Kidney glomerular epithelial cell (primary cell): ENCODE results near the gene NF1.
"Not testable (repeated sequence)": the region's sequence is repeated elsewhere in the genome, so short reads cannot be mapped to it uniquely, and the experiment has no call there.

Source experiments
- DNase-seq: peaks from one replicate; lab custom pipeline; 2025; lab: John Stamatoyannopoulos, UW

NF1 gene

DNA sequence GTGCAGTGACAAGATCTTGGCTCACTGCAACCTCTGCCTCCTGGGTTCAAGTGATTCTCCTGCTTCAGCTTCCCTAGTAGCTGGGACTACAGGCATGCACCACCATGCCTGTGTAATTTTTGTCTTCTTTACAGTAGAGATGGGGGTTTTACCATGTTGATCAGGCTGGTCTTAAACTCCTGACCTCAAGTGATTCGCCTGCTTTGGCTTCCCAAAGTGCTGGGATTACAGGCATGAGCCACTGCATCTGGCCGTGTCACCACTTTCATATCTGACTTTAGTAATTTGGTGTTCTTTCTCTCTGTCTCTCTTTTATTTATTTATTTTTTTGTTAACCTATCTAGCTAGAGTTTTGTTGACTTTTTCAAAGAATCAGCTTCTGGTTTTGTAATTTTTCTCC, 103.9 kb downstream of the NF1 start:
- DNase-seq = not testable (repeated sequence)

DNA sequence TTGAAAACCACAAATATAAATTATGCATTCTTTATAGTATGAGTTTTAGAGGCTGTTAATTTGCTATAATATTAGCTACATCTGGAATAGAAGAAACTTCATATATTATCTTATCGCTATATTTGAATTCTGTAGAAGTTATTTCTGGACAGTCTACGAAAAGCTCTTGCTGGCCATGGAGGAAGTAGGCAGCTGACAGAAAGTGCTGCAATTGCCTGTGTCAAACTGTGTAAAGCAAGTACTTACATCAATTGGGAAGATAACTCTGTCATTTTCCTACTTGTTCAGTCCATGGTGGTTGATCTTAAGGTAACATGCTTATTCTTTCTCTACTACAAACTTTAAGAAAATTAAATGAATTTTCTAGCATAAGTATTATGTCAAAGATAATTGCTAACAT, 105.5 kb downstream of the NF1 start:
- DNase-seq = no peak

DNA sequence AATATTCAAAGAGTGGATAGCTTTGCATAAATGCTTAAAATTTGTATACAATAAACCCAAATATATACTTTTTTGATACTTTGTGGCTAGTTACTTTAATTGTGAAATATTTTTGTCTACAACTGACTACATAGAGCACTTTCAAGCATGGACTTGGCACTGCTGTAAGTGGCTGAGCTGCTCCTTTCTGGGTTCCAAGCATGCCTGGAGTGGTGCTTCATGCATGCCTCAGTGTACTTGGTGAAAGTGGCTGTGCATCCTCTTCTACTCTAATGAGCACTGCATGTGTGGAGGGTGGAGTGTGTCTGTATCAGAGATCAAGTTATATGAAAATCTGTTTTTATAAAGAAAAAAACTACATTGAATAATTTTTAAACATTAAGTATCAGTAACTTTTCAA, 108.2 kb downstream of the NF1 start:
- DNase-seq = no peak

DNA sequence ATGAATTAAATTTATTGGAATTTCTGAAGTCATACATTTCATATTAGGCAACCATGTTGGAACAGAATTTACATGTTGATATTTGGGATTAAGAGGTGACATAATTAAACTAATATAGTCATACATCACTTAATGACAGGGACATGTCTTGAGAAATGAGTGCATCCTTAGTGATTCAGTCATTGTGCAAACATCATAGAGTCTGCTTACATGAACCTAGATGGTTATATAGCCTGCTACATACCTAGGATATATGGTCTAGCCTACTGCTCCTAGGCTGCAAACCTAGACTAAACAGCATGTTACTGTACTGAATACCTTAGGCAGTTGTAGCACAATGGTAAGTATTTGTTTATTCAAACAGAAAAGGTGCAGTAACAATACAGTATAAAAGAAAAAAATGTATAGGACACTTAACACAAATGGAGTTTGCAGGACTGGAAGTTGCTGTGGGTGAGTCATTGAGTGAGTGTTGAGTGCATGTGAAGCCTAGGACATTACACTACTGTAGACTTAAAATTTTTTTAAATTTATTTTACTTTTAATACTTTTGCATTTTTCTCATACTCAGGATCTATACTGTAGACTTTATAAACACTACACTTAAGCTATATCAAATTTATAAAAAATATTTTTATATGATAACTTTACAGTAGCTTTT, 116.7 kb downstream of the NF1 start:
- no peak for DNase-seq

DNA sequence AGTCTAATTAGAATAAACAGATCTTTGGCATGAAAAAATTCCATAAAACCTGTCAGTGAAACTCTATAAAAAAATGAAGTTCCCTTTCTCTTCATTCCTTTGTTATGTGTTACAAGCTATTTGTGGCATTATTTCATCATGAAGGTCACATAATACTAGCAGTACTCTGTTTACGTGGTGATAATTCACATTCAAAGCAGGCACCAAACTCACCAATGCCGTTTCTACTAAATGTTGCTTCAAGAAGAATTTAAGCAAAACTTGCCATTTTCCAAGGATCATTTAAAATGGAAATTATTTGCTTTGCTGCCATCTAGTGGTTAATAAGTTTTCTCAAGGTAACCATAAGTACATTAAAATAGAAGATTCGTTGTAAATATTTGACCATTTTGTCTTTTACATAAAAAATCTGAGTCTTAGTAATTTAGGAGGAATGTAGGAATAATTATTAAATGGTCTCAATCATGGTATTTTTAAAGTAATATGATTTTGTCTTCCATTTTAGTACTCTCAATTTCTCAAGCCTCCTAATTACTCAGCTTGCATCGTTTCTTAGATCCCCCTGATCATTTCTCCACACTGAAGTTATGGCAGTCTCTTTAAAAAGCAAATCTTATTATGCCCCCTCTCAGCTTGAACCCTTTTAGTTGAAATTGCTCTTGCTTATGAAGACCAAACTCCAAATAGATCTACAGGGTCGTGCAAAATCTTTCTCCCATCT, 121.4 kb downstream of the NF1 start:
- DNase-seq = peak; percentile 36

DNA sequence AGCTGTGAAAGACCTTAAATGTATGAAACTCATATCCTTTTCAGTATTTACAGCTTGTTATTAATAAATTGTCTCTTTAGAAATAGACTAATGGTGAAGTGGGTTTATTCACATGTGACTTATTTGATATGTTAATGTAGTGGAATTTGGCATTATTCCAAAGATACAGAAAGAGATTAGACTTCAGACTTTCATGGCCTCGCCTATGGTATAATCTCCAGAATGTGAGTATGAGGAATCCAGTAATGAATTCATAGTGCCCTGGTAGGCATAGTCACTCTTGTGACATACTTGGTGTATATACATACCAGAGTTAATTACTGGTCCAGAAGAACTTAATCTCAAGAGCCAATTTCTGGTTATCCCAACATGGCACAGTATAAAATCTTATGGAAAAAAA, 129.6 kb downstream of the NF1 start:
- no peak for DNase-seq

DNA sequence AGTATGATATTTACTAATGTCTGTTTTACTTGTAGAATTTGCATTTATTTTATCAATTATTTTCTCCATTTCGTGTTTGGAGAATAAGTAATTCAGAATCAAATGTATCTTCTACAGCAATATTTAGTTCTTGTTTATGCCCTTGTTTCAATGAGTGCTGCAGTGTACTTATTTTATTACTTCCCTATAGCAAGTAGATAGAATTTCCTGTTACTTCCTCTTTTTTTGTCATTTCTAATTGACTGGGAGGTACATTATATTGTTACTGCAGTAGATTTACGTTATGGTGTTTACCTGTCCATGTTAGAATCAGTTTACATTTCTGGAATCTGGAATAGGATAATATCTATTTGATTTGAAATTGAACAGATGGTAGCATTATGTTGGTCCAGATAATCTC, 131.1 kb downstream of the NF1 start:
- DNase-seq = no peak

DNA sequence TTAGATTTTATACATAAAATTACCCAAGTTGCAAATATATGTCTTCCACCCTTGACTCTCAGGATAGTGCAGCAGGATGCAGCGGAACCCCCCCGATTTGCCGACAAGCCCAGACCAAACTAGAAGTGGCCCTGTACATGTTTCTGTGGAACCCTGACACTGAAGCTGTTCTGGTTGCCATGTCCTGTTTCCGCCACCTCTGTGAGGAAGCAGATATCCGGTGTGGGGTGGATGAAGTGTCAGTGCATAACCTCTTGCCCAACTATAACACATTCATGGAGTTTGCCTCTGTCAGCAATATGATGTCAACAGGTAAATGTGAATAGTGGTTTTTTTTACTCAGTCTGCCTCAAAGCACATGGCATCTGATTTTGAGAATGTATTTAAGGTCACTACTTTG, 131.6 kb downstream of the NF1 start:
- no peak for DNase-seq

DNA sequence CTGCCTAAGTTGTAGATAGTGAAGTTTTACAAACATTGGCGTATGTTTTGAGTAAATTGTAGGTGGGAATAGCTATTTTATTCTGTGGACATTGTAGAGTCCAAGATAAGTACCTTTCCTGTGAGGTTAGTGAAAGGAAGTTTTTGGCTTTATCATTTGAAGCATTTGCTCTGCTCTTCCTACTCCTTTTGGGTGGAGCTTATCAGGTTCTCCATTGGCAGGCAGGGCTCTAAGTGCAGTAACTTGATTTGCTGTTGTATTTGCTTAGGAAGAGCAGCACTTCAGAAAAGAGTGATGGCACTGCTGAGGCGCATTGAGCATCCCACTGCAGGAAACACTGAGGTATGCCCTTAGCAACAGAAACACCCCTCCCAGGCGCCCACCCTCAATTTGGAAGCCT, 132.2 kb downstream of the NF1 start:
- DNase-seq = no peak

DNA sequence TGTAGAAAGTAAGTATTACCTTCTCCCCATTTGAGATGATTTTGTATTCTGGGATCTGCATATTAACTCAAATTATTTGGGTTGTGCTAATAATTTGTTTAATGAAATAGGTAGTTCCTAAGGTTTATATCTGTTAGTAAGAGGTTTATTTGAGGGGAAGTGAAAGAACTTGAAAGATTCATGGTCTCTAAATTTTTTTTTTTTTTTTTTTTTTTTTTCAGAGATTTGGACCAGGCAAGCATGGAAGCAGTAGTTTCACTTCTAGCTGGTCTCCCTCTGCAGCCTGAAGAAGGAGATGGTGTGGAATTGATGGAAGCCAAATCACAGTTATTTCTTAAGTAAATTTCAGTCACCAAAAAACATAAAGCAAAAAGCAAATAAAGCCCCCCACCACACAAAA, 137.1 kb downstream of the NF1 start:
- DNase-seq = no peak

DNA sequence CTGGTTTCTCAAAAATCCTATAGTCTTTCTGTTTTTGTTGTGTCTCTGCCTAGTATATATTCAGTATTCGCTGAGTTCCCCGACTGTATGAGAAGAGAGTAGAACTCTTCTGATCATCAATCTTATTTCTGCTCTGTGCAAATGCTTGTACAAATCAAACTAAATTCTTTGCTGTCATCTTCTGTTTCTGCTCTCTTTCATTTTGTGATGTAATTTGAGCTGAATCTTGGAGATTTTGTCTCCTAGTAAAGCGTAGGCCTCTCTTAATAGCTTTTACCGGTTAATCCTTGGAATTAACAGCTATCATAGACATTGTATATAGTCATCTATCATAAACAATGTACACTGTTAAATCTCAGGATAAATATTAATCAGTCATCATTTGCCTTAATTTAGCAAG, 140.3 kb downstream of the NF1 start:
- no peak for DNase-seq

DNA sequence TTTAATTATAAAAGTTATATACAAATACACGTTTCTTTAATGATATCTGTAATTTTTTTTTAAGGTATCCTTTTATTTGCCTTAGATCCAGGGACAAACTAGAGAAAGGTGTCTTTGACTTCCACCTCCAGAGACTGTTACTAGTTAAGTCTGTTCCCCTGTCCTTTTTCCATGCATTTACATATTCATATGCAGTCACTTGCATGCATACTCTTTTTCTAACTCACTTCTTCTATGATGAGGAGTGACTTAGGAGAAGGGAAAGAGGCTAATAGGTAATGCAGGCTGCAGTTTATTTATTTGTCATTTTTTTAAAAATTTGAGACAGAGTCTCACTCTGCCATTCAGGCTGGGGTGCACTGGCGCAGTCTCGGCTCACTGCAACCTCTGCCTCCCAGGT, 141.4 kb downstream of the NF1 start:
- DNase-seq = no peak

DNA sequence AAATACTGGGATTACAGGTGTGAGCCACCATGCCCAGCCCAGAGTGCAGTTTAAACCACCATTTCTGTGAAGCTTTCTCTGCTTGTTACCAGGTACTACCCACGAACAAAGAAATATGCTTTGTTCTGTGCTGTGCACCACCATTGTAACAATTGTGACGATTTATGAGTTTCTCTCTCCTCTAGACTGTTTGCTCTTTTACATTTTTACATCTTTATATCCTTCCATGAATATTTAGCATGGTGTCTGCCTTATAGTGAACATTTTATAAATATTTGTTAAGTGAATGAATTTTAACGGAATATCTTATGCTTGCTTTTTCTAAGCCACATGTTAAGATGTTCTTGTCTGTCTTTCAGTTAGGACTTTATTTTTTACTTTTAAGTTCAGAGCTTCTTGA, 141.9 kb downstream of the NF1 start:
- no peak for DNase-seq

DNA sequence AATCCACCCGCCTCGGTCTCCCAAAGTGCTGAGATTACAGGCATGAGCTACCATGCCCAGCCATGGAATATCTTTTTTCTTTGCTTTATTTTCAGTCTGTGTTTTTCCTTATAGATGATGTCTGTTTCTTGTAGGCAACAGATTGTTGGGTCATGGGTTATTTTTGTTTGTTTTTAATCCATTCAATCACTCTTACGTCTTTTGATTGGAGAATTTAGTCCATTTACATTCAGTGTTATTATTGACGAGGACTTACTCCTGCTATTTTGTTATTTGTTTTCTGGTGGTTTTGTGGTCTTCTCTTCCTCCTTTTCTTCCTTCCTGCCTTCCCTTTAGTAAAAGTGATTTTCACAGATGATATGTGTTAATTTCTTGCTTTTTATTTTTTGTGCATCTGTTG, 146.3 kb downstream of the NF1 start:
- DNase-seq = no peak

DNA sequence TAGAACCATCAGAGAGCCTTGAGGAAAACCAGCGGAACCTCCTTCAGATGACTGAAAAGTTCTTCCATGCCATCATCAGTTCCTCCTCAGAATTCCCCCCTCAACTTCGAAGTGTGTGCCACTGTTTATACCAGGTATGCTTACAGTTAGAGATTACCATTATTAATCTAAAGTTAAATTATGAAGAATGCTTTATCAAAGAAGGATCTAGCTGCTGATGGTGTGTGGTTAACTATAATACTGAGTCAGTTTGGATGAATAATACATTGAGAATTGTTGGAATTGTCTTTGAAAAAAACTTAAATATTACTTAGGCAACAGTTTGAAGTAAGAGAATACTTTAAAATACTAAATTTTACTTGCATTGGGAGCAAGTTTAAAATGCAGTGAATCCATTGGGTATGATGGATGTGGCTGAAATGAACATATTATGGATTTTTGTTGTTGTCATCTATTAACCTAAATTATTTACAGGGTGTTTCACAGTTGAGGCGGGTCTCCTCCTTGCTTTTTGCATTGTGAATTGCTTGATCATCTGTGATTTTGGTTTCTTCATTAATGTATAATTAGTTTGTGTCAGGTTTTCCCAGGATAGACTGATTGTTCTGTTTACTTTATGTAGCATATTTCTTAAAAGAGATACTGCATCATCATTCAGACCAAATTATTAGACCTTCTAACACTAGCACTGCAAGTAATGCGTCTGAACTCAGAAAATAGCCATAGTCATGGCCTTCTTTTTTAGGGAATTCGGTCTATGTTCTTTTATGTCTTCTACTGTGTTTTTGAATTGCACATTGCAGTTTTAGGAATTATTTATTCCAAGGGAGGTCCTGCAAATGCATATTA, 154.4 kb downstream of the NF1 start:
- DNase-seq = peak; percentile 84

DNA sequence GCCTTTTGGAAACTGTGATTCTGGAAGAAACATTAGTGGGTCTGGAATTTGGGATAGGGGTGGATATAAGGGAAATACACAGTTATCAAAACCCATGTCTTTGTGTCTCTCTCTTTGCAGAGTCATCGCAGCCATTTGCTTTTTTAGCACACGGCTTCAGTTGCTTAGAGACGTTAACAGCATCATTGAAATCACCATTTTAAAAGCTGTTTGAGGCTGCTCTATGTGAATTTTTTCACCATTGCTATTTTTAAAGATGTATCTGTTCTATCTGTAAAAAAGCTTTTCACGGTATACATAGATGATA, 155.0 kb downstream of the NF1 start:
- DNase-seq = no peak

DNA sequence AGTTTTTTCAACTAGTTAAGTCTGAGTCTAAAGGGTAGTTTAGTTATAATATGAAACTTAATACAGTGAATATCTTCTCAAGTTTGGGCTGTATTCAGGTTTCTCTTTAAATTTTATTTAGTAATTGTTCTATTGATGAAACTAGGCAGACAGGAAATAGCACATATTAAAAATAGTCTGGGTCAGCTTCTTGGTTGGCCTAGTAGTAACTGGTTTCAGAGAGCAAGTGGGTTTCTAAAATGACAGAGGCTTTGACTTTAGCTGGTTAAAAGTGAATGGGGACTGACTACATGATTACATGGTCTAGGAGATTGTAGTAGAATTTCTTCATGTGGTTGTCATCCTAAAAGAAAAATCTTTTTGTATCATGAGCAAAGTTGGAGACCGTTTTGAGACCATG, 155.5 kb downstream of the NF1 start:
- no peak for DNase-seq

DNA sequence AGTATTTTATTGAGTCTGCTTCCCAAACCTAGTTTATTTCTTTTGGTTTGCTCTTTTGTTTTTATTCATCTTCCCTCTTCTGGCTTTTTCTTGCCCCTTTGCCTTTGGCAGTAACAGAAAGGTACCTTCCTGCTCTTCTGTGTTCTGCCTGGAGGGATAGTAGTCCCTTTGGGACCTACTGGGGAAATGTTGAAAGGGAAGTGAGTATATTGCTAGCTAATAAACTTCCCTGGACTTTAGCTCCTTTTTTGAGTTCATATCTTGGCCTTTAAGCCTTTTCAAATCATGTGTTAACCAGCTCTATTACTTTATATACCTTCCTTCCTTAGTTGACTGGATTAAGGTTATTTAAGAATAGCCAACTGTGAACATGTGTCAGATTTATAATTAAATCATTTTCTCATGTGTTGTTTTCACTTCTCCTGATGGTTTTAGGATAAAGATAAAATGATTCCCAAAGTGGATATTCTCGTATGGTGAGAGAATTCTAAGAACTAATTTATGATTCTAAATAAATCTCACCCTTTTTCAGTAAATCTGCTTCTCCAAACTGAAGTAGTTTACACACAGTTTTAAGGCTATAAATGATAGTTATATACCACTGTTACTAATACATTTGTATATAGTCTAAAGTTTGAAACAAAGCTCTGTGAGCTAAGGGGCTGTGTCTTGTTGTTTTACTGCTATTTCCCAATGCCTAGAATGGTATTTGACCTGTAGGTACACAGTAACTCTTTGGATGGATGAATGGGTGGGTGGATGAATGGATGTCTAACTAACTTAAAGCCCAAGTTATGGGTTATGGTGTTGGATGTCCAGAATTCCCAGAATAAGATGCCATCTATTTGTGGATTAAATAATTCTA, 156.6 kb downstream of the NF1 start:
- no peak for DNase-seq

DNA sequence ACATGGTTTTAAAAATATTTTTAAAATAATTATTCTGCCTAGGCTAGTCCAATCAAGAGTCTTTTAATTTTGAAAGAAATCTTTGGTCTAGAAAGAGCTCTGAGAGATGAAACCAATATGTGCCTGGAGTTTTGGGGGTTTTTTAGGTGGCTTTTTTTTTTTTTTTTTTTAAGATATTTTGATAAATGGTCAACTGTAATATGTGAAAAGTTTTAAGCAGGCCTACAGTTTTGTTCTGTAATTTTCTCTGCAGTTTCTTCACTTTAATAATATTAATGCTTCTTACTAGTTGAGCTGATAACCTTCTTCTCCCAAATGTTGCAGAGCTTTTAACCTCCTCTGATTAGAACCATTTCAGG, 157.2 kb downstream of the NF1 start:
- DNase-seq = no peak

DNA sequence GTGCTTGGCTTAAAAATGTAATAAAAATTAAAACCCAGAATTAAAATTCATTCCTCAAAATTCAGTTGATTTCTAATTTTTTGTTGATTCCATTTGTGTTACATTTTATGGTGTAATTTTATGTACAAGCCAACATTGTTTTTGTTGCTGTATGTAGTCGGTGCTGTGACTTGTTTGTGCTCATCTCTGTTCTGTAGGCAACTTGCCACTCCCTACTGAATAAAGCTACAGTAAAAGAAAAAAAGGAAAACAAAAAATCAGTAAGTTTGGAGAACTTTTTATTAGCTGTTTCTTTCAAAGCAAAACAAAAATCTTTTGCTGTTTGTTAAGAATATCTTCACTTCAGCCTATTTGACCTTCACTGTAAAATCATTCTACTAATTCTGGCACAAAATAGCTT, 158.0 kb downstream of the NF1 start:
- no peak for DNase-seq

DNA sequence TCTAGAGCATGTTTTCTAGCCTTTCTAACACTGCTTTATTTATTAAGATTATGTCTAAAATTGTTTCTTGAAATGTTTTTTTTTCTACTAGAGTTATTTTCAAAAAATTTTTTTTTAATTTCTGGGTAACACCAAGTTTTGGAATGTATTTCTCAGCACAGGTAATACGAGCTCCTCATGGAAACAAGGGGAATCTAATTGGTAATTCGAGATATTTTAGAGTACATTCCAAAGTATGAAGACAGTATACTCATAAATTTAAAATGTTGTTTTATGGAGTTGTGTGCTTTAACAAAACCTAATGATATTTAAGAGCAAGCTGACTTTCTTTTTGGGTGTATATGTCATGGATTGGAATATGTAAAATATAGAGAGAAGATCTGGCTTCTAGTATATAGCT, 159.9 kb downstream of the NF1 start:
- DNase-seq = no peak

DNA sequence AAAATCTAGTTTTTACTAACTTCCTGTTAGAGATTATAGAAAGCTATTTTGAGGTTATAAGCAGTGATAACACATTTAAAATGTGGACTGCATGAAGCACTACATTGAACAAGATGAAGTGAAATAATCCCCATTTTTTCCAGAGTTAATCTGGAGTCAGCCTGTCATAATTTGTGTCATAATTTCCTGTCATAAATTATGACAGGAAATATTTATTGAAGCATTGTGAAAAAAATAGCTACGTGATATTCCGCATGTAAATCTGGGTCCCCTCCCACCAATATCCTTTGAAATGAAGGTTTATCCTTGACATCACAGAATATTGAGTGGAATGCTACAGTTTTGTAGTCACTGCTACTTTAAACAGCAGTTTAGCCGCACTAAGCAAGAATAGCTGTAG, 162.2 kb downstream of the NF1 start:
- DNase-seq = no peak

DNA sequence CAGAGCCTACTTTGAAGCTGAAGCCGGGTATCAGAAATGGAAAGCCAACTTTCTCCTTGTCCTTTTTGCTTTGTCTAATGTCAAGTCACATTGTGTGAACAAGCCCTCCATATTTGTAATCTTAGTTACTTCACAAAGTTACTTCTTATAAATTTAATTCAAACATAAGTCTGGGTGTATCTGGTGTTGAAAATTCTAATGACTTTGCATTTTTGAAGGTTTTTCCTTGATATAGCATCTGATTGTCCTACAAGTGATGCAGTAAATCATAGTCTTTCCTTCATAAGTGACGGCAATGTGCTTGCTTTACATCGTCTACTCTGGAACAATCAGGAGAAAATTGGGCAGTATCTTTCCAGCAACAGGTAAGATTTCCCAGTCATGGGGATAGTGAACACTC, 165.4 kb downstream of the NF1 start:
- no peak for DNase-seq
